ENCODE data around the gene CALN1.

CALN1 gene

DNA sequence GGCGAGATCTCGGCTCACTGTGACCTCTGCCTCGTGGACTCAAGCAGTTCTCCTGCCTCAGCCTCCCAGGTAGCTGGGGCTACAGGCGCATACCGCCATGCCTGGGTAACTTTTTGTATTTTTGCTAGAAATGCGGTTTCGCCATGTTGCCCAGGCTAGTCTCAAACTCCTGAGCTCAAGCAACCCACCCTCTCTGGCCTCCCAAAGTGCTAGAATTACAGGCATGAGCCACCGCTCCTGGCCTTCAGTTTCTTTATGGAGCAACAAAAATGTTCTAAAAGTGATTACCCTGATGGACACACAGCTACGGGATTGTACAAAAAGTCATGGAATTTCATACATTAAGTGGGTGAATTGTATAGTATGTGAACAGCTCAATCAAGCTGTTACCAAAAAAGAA lies 216.0 kb downstream of the CALN1 start:
- TF ChIP-seq, protein P1, sequence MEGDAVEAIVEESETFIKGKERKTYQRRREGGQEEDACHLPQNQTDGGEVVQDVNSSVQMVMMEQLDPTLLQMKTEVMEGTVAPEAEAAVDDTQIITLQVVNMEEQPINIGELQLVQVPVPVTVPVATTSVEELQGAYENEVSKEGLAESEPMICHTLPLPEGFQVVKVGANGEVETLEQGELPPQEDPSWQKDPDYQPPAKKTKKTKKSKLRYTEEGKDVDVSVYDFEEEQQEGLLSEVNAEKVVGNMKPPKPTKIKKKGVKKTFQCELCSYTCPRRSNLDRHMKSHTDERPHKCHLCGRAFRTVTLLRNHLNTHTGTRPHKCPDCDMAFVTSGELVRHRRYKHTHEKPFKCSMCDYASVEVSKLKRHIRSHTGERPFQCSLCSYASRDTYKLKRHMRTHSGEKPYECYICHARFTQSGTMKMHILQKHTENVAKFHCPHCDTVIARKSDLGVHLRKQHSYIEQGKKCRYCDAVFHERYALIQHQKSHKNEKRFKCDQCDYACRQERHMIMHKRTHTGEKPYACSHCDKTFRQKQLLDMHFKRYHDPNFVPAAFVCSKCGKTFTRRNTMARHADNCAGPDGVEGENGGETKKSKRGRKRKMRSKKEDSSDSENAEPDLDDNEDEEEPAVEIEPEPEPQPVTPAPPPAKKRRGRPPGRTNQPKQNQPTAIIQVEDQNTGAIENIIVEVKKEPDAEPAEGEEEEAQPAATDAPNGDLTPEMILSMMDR (IDR thresholded peaks at IDR 0.05; ENCODE audit: low read depth, low read length), result no peak
- no peak overlapping the region for H3K4me3 ChIP-seq (replicated peaks in 1 of 2; ENCODE audit: low read depth in 2 of 2, low read length in 2 of 2)
- DNase-seq (ENCODE audit: low read depth in 2 of 2), result no peak

DNA sequence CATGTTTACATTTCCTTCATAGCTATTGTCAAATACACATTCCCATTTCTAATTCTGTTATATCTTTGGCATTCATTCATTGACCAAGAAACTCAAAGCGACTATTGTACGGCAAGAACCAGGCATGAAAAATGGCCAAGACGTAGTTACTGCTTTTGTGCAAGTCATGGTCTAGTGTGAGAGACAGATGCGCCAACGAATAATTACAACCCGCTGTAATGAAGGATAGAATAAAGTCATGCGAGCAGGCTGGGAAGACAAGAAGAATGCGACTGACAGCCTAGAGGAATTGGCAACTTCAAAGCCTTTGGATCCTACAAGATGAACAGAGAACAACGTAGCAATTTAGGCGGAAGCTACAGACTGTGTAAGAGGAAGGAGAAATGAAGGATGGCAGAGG lies 221.2 kb downstream of the CALN1 start:
- TF ChIP-seq, protein P1 (IDR thresholded peaks at IDR 0.05; ENCODE audit: low read depth, low read length), result no peak

DNA sequence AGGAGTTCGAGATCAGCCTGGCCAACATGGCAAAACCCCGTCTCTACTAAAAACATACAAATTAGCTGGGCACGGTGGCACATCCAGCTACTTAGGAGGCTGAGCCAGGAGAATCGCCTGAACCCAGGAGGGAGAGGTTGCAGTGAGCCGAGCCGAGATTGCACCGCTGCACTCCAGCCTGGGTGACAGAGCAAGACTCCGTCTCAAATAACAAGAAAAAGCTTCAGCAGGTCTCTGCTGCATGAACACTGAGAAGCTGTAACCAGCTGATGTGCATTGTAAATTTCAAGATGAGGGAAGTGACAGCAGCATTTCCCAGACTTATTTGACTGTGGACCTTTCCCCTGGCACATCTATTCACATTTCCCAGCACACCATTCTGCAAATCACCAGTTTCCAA lies 222.0 kb downstream of the CALN1 start:
- no peak for DNase-seq (ENCODE audit: low read depth in 2 of 2)
- TF ChIP-seq, protein P1 (IDR thresholded peaks at IDR 0.05; ENCODE audit: low read depth, low read length), result no peak
- no peak overlapping the region for H3K4me3 ChIP-seq (replicated peaks in 1 of 2; ENCODE audit: low read depth in 2 of 2, low read length in 2 of 2)

More for the DNA sequence above, 221.2 kb downstream of the CALN1 start:
- no peak for DNase-seq (ENCODE audit: low read depth in 2 of 2)
- no peak overlapping the region for H3K4me3 ChIP-seq (replicated peaks in 1 of 2; ENCODE audit: low read depth in 2 of 2, low read length in 2 of 2)

DNA sequence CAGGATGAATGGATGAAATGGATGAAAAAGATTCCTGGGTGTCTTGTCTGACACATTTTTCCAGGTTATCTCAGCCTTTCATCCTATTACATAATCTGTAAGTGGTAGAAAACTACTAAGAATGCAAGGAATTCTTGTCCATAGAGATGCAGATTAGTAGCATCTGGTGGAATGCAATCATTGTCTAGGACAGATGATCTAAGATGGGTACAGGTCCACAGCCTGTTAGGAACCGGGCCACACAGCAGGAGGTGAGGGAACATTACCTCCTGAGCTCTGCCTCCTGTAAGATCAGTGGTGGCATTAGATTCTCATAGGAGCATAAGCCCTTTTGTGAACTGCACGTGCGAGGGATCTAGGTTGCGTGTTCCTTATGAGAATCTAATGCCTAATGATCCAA lies 225.0 kb downstream of the CALN1 start:
- no peak for DNase-seq (ENCODE audit: low read depth in 2 of 2)
- TF ChIP-seq, protein P1 (IDR thresholded peaks at IDR 0.05; ENCODE audit: low read depth, low read length), result no peak
- no peak overlapping the region for H3K4me3 ChIP-seq (replicated peaks in 1 of 2; ENCODE audit: low read depth in 2 of 2, low read length in 2 of 2)

DNA sequence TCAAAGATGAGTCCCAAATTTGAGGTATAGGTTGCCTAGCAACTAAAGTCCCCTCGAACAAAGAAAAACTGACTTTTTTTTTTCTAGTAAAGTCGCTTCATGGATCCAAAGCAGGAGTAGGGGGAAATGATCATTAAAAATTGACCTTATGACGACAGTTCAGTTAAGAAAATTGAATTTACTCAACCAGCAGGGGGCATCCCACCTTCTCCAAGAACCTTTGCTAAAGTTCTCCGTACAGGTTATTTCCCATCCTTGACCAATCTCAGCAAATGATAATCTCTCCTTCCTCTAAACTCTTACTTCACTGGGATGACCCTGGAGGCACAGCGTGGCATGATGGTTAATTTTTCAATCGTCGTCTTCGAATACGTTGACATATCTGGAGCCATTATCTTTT lies 228.3 kb downstream of the CALN1 start:
- no peak overlapping the region for H3K4me3 ChIP-seq (replicated peaks in 1 of 2; ENCODE audit: low read depth in 2 of 2, low read length in 2 of 2)
- TF ChIP-seq, protein P1 (IDR thresholded peaks at IDR 0.05; ENCODE audit: low read depth, low read length), result no peak
- DNase-seq (ENCODE audit: low read depth in 2 of 2), result peak in 1 of 2 donors; percentile 1

DNA sequence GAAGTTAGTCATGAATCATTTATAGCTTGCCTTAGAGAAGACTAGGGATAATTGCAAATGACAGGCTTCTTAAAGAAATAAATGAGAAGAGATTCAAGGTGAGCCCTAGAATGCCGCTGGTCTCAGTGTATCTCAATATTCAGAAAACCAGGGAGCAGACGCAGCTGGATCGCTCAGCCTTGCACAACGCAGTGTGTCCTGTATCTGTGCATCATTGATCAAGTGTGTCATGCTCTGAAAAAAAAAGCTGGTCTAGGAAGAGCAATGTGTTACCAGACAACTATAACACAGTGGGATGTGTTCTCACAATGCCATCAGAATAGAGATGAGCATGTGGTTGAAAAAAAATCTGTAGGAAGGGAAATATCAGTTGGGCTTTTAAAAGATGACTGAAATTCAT lies 230.1 kb downstream of the CALN1 start:
- TF ChIP-seq, protein P1 (IDR thresholded peaks at IDR 0.05; ENCODE audit: low read depth, low read length), result no peak
- no peak for DNase-seq (ENCODE audit: low read depth in 2 of 2)

DNA sequence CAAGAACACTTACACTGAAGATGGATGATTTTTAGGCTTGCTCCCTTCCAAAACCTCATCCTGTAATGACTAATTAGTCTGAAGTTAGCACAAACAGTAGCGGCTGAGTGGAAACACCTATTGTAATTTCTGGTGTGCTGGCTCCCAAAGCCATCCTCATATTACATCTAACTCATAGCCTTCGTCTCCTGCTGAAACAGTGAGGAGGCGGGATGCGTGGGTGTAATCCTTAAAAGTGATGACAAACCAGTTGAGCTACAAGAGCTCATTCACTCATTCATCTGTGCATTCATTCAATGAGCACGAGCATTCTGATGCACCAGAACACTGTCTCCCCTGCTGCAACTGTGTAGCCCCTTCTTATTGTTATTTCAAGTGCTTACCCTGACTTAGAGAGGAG lies 235.3 kb downstream of the CALN1 start:
- TF ChIP-seq, protein P1 (IDR thresholded peaks at IDR 0.05; ENCODE audit: low read depth, low read length), result no peak
- no peak for DNase-seq (ENCODE audit: low read depth in 2 of 2)
- no peak overlapping the region for H3K4me3 ChIP-seq (replicated peaks in 1 of 2; ENCODE audit: low read depth in 2 of 2, low read length in 2 of 2)

More for the DNA sequence above, 230.1 kb downstream of the CALN1 start:
- H3K4me3 ChIP-seq (replicated peaks in 1 of 2; ENCODE audit: low read depth in 2 of 2, low read length in 2 of 2), result no peak overlapping the region
